Activated T-cell treated with anti-CD3 and anti-CD28 coated beads, Interleukin-2, amount 50 U/mL, for 72 hours (primary cell): ENCODE measurements around the gene NLN. TPM values are rescaled to one million over a fixed set of nuclear protein-coding genes. Genes with fewer than 3 reads are reported as not detected.
"Not testable (repeated sequence)": the region's sequence is repeated elsewhere in the genome, so short reads cannot be mapped to it uniquely, and the experiment has no call there.

Experiments
- ATAC-seq, 2 donors: fragments of 150-1000 bp; cut with Tn5 transposase; replicated peaks in 1 of 2; 2 replicates each; pipeline ENCODE4 v1.10.0; 2021; ENCODE audit warnings: moderate library complexity in 2 of 2, mild to moderate bottlenecking in 1 of 2
- DNase-seq, 2 donors: peaks; one replicate each; pipeline ENCODE4 v3.0.0; 2021 to 2022; ENCODE audit warnings: mixed read lengths in 1 of 2
- H3K27ac Mint-ChIP-seq: one replicate; pipeline ENCODE4 v1.8.0; 2022; ENCODE audit warnings: mild to moderate bottlenecking, moderate library complexity, mixed read lengths
- H3K27me3 Mint-ChIP-seq: one replicate; pipeline ENCODE4 v1.8.0; 2022; ENCODE audit warnings: low read depth, mixed read lengths
- H3K36me3 Mint-ChIP-seq, 2 donors: one replicate each; pipeline ENCODE4 v1.8.0; 2022; ENCODE audit warnings: mixed read lengths in 2 of 2, mild to moderate bottlenecking in 1 of 2; ENCODE audit not compliant: insufficient read depth in 2 of 2
- H3K4me1 Mint-ChIP-seq: one replicate; pipeline ENCODE4 v1.8.0; 2022; ENCODE audit warnings: low read depth, mixed read lengths
- H3K4me3 Mint-ChIP-seq, 2 donors: one replicate each; pipeline ENCODE4 v1.8.0; 2022; ENCODE audit warnings: mild to moderate bottlenecking in 2 of 2, mixed read lengths in 2 of 2, moderate library complexity in 2 of 2
- H3K9me3 Mint-ChIP-seq, 2 donors: one replicate each; pipeline ENCODE4 v1.8.0; 2022; ENCODE audit warnings: mixed read lengths in 2 of 2
- total RNA-seq, 2 donors: library from RNA; stranded (reverse); gene quantifications; one replicate each; pipeline ENCODE4 v1.2.3, GENCODE V29; 2022

The NLN gene
- total RNA-seq, 2 donors from 2014 or later: 7.3 to 17.0 TPM

DNA sequence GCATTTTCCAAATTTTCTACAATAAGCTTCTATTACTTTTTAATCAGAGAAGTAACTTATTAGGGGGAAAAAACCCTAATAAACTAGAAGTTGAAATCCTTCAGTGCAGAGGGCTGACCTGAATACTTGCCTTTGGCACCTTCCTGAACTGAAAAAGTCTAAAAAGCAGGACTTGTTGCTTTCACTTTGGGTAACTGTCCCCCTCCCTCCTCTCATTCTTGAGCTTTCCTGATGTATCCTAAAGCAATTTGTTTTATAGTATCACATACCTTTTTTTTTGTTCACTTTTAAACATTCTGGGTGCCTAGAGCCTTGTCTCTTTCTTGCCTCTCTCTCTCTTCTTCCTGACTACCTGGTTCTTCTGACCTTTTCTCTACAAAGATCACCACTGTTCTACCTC, 140.4 kb downstream of the NLN start:
- Mint-ChIP-seq H3K27me3 (no peaks in the 10 kb centered on the region), H3K4me1 (peaks cover 15% of the 10 kb centered on the region), H3K27ac (no peak overlapping the region), H3K36me3 (no peaks in the 10 kb centered on the region), H3K4me3 (no peak overlapping the region), H3K9me3 (no peaks in the 10 kb centered on the region)
- DNase-seq (no peak), ATAC-seq (no peak)

DNA sequence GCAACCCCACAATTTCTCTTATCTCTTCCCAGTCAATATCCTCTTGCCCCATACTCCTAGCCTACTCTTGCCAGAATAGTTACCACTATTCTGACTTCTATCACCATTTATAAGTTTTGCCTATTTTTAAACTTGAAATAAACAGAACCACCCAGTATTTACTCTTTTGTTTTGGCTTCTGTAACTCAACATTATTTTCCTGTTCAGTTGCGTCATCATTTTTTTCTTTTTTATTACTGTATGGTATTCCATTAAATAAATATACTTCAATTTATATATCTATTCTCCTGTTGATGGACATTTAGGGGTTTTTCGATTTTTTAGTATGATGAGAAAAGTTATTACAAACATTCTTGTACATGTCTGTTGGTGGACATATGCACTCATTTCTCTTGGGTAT, 141.7 kb downstream of the NLN start:
- no peak overlapping the region for H3K4me3 Mint-ChIP-seq
- DNase-seq: no peak
- H3K27me3 Mint-ChIP-seq: no peaks in the 10 kb centered on the region
- no peaks in the 10 kb centered on the region for H3K9me3 Mint-ChIP-seq
- peaks cover 20% of the 10 kb centered on the region for H3K4me1 Mint-ChIP-seq
- no peak for ATAC-seq
- H3K27ac Mint-ChIP-seq: no peak overlapping the region
- H3K36me3 Mint-ChIP-seq: no peaks in the 10 kb centered on the region

DNA sequence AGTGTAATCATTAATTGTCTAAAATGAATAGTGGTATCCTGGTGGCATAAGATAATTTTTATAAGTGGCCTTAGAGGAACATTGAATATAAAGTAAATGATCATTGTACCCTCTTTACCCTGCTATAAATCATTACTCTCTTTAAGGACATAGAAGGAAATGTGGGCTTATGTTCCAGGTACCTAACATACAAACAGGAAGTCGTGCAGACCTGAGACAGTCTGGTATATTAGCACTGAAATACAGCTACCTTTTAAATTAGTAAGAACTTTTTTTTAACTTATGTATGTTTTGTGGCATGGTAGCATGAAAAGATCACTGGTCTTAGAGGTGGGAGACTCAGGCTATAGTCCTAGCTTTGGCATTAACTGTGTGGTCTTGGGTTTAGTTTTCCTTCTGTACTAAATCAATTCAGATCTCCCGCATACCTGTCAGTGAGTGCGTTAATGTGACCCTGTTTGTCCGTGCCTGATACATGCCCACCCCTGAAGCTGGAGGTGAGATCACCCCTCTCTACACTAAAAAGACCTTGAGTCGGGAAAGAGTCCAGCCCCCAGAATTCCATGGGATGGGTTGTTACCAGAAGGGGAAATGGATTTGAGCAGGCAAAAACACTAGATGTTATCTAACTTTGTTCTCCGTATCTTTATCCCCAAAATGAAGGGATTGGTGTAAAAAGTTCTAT, 145.0 kb downstream of the NLN start:
- no peaks in the 10 kb centered on the region for H3K27me3 Mint-ChIP-seq
- peaks cover 3 to 6% of the 10 kb centered on the region in 2 donors for H3K9me3 Mint-ChIP-seq
- H3K36me3 Mint-ChIP-seq: peaks cover 0 to 5% of the 10 kb centered on the region in 2 donors
- peaks cover 20% of the 10 kb centered on the region for H3K4me1 Mint-ChIP-seq
- H3K4me3 Mint-ChIP-seq: peak overlapping the region; percentile 48 to 61
- no peak for DNase-seq
- no peak for ATAC-seq
- H3K27ac Mint-ChIP-seq: peak overlapping the region; percentile 59

DNA sequence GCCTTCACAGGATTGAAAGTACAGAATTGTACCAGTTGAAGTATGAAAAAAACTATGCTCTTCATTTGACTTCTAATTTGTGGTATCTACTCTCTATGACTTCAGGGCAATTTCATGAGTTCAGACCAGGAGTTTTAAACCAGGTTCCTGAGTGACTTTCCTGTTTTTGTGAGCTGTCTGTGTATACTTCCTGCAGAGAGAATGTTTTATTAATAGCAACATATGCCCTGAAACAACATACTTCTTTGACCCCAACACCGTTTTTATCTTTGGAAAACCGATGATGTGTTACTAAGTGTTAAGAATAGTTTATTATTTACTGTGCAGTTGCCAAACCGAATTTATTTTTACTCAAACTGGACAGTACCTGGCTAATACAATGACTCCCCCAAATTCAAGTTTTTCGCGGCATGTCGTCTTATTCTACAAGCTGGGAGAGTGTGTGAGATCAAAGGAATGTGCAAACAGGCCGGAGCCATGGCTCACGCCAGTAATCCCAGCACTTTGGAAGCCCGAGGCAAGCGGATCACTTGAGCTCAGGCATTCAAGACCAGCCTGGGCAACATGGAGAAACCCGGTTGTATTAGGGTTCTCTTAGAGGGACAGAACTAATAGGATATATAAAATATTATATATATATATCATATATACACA, 145.7 kb downstream of the NLN start:
- no peaks in the 10 kb centered on the region for H3K27me3 Mint-ChIP-seq
- H3K9me3 Mint-ChIP-seq: peaks cover 3 to 6% of the 10 kb centered on the region in 2 donors
- H3K4me3 Mint-ChIP-seq: peak overlapping the region; percentile 48 to 61
- peak overlapping the region; percentile 59 for H3K27ac Mint-ChIP-seq
- ATAC-seq: no peak
- no peak for DNase-seq
- H3K36me3 Mint-ChIP-seq: peaks cover 0 to 5% of the 10 kb centered on the region in 2 donors
- H3K4me1 Mint-ChIP-seq: peaks cover 20% of the 10 kb centered on the region

DNA sequence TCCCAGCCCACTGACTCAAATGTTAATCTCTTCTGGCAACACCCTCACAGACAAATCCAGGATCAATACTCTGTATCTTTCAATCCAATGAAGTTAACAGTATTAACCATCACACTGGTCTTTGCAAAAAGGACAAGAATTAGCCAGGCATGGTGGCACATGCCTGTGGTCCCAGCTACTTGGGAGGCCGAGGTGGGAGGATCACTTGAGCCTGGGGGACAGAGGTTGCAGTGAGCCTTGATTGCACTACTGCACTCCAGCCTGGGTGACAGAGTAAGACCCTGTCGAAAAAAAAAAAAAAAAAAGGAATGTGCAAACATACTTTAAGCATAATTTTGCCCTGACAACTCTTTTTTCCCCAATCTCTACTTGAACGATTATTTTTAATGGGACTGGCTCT, 146.5 kb downstream of the NLN start:
- H3K4me3 Mint-ChIP-seq: no peak overlapping the region
- H3K27ac Mint-ChIP-seq: no peak overlapping the region
- DNase-seq (no peak), ATAC-seq (no peak)
- H3K9me3 Mint-ChIP-seq: peaks cover 3 to 6% of the 10 kb centered on the region in 2 donors
- peaks cover 0 to 5% of the 10 kb centered on the region in 2 donors for H3K36me3 Mint-ChIP-seq
- H3K4me1 Mint-ChIP-seq: peaks cover 20% of the 10 kb centered on the region
- H3K27me3 Mint-ChIP-seq: no peaks in the 10 kb centered on the region

DNA sequence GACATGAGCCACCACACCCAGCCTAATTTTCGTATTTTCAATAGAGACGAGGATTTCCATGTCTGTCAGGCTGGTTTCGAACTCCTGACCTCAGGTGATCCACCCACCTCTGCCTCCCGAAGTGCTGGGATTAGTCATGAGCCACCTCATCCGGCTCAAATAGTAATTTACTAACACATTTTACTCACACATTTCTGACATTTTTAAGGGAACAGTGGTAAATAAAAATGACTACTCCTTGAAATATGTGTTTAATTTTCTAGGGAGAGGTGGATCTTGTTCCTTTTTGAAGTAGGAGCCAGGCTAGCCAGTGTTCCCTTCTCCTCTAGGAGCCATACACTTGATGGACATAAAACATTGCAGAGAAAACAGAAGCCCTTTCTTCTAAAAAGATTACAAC, 149.2 kb downstream of the NLN start:
- Mint-ChIP-seq H3K4me1 (peaks cover 15% of the 10 kb centered on the region), H3K36me3 (peaks cover 0 to 5% of the 10 kb centered on the region in 2 donors), H3K4me3 (no peak overlapping the region), H3K27me3 (no peaks in the 10 kb centered on the region), H3K27ac (no peak overlapping the region), H3K9me3 (peaks cover 3 to 6% of the 10 kb centered on the region in 2 donors)
- DNase-seq (no peak), ATAC-seq (no peak)

DNA sequence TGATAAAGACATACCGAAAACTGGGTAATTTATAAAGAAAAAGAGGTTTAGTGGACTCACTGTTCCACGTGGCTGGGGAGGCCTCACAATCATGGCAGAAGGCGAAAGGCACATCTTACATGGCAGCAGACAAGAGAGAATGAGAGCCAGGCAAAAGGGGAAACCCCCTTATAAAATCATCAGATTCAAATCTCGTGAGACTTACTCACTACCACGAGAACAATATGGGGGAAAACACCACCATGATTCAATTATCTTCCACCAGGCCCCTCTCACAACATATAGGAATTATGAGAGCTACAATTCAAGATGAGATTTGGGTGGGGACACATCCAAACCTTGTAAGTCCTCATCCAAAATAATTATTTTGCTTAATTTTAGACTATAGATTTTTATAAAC, 149.8 kb downstream of the NLN start:
- not testable (repeated sequence) for H3K9me3 Mint-ChIP-seq, H3K4me3 Mint-ChIP-seq, H3K27ac Mint-ChIP-seq, ATAC-seq, H3K27me3 Mint-ChIP-seq, DNase-seq, H3K36me3 Mint-ChIP-seq
- peaks cover 12% of the 10 kb centered on the region for H3K4me1 Mint-ChIP-seq

DNA sequence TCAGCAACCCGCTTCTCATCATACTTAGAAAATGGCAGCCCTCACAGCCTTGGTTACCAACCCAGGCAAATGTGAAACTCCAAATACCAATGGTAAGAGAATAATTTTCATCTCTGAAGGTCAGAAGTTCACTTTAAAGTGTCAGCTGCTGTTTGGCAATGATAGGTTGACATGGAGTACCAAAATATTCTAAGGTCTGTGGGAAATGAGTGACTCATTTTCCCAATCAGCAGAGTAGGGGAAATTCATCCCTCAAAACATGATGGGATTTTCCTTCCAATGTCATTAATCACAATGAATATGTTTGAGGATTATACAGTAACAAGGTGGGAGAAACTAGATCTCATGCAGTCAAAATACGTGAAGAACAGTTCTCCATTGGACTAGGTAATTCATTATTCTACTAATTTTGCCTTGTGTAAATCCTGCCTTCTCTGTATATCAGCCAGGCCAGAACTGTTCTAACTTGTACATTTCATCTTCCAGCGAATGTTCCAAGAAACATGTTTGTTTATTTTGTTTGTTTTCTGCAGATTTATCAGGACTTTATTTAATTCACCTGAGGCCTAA, 151.3 kb downstream of the NLN start:
- no peak overlapping the region for H3K27ac Mint-ChIP-seq

DNA sequence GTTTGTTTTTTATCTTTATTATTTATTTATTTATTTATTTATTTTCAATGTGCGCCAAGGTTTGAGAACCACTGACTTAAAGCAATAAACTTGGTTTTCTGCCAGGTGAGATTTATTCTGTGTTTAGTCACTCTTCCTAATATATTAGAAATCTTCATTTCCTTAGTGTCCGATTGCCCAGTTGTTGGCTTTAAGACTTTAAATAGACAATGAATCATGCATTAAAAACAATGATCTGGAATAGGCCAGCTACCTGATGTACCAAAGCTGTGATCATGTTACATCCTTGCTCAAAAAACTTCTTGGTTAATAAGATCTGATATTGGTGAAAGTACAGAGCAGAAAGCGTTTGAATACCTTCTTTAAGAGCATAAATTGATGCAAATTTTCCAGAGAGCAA, 152.2 kb downstream of the NLN start:
- DNase-seq: no peak
- no peak overlapping the region for H3K27ac Mint-ChIP-seq
- no peak overlapping the region for H3K4me3 Mint-ChIP-seq
- ATAC-seq: no peak
- peaks cover 5 to 14% of the 10 kb centered on the region in 2 donors for H3K9me3 Mint-ChIP-seq
- H3K27me3 Mint-ChIP-seq: no peaks in the 10 kb centered on the region
- H3K36me3 Mint-ChIP-seq: peaks cover 0 to 8% of the 10 kb centered on the region in 2 donors
- H3K4me1 Mint-ChIP-seq: no peaks in the 10 kb centered on the region

More for the DNA sequence above, 151.3 kb downstream of the NLN start:
- H3K4me1 Mint-ChIP-seq: no peaks in the 10 kb centered on the region
- peaks cover 5 to 11% of the 10 kb centered on the region in 2 donors for H3K9me3 Mint-ChIP-seq
- H3K36me3 Mint-ChIP-seq: peaks cover 0 to 8% of the 10 kb centered on the region in 2 donors
- DNase-seq: no peak
- H3K4me3 Mint-ChIP-seq: no peak overlapping the region
- ATAC-seq: no peak
- no peaks in the 10 kb centered on the region for H3K27me3 Mint-ChIP-seq

DNA sequence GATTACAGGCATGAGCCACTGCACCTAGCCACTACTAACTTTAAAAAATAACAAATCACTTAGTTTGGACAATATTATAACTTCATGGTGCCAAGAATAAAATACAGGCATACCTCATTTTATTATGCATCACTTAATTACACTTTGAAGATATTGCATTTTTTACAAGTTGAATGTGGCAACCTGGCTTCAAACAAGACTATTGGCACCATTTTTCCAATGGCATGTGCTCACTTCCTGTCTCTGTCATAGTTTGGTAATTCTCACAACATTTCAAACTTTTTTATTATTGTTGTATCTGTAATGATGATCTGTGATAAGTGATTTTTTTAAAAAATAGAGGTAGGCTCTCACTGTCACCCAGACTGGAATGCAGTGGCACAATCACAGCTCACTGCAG, 154.5 kb downstream of the NLN start:
- DNase-seq (no peak), ATAC-seq (no peak)
- no peak overlapping the region for H3K27ac Mint-ChIP-seq
- peaks cover 7% of the 10 kb centered on the region for H3K4me1 Mint-ChIP-seq
- no peak overlapping the region for H3K4me3 Mint-ChIP-seq
- peaks cover 5 to 12% of the 10 kb centered on the region in 2 donors for H3K9me3 Mint-ChIP-seq
- H3K27me3 Mint-ChIP-seq: no peaks in the 10 kb centered on the region
- H3K36me3 Mint-ChIP-seq: peaks cover 0 to 7% of the 10 kb centered on the region in 2 donors

DNA sequence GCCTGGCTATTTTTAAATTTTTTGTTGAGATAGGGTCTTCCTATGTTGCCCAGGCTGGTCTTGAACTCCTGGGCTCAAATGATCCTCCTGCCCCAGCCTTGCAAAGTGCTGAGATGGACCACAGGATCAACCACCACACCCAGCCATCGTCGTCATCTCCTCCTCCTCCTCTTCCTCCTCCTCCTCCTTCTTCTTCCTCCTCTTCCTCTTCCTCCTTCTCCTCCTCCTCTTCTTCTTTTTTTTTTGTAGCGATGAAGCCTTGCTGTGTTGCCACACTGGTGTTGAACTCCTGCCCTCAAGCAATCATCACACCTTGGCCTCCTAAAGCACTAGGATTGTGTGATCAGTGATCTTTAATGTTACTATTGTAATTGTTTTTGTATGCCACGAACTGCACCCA, 155.0 kb downstream of the NLN start:
- Mint-ChIP-seq H3K27me3 (no peaks in the 10 kb centered on the region), H3K9me3 (peaks cover 1 to 8% of the 10 kb centered on the region in 2 donors), H3K36me3 (peaks cover 0 to 3% of the 10 kb centered on the region in 2 donors), H3K4me1 (peaks cover 7% of the 10 kb centered on the region), H3K4me3 (no peak overlapping the region), H3K27ac (no peak overlapping the region)
- ATAC-seq (no peak), DNase-seq (no peak)
